HG03521 (cell line): Measurements from ENCODE around the gene GAS7.

Experiments used
- ATAC-seq: cut with Tn5 transposase; IDR thresholded peaks from one replicate; pipeline ENCODE4 v1.9.1; 2021; ENCODE audit warnings: mild to moderate bottlenecking, moderate library complexity; ENCODE audit not compliant: unreplicated experiment

Gene GAS7

DNA sequence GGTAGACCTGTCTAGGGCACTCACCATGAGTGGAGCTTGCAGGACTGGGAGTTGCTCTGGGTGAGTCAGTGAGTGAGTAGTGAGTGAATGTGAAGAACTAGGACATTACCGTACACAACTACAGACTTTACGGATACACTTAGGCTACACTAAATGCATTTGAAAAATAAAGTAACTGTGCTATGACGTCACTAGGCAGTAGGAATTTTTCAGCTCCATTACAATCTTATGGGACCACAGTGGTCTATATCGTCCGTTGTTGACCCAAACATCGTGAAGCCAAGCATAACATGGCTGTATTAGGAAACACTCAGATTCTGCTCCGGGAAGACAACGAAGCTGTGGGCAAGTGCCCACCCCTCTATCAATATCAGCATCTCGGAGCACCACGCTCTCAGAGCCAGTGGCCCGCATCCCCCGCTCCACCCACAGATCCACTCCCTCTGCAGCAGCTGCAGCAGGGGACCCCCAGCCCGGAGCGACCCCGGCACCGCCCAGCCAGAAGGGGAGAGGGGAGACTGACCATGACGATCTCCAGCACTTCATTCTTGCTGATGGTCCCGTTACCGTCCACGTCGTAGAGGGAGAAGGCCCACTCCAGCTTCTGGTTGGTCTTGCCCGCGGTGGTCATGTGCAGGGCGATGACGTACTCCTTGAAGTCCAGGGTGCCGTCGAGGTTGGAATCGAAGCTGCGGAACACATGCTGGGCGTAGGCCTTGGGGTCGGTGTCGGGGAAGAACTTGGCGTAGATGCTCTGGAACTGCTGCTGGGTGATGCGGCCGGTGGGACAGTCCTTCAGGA lies 293.9 kb downstream of the GAS7 start:
- ATAC-seq: no peak

GRCh38 chr17:9902120-9902519 lies 296.3 kb downstream of the GAS7 start:
- no peak for ATAC-seq

DNA sequence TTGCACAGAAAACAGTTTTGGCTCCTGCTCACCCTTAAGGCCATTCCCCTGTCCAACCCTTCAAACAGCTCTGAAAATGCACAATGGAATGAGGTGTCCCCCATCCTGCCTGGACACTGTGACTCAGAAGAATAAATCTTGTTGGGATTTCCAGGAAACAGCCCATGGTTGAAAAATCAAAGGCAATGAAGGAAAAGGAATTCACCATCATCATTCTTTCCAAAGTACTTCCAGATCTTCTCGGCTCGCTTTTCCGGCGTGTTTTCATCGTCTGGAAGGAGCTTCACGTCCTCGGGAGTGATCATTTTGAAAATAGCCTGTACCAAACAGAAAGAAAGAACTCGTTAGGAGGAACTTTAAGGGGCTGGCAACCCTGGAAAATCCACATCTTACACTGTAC lies 297.6 kb downstream of the GAS7 start:
- ATAC-seq: no peak

DNA sequence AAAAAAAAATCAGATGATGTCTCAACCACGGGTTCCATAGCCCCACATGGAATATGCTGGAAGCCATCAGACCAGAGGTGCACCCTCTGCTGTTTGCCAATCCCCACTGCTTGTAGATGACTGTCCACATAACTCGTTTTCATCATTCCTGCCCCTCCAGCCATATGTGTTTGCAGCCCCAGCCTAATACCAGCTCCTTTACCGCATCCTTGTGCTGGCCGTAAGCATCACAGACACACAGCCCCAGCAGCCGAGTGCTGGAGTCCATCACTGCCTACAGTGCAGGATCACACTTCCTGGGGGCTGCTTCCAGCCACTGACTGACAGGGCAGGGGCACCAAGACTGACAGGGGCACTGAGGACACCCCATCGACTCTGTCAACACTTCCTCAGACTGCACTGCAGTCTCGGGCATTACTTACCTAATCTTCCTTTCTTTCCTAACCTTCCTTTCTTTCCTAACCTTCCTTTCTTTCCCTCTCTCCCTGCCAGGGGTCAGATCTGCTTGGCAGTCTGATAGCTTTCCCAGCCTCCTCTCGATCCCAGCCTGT lies 298.3 kb downstream of the GAS7 start:
- ATAC-seq: no peak

- no peak for ATAC-seq
Observed at GRCh38 chr17:9899280-9900043, 298.9 kb downstream of the GAS7 start.

- no peak for ATAC-seq
Observed at GRCh38 chr17:9898812-9899211, 299.6 kb downstream of the GAS7 start.

DNA sequence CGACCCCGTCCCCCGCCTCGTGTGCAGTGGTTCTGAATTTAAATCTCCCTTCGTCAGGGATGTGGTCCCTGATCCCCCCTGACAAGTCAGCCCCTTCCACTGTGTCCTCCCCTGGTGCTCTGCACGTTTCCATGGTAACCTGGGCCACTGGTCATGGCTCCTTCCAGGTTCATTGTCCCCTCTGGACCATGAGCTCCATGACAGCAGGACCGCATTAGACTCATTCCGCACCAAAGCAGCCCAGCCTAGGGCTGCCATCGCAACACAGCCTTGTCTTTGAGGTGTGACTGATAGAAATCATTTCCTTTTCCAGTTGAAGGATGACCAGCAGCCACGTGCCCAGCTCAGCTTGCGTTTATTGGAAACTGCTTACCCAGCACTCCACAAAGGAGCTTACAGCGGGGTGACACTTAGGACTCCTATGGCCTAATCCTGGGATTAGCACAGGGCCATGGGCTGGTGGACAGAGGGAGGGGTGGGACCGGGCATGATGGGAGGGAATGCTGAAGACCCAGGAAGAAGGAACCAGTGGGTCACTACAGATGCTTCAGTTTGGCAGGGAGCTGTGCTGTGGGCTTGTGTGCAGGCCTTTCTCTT lies 300.9 kb downstream of the GAS7 start:
- ATAC-seq: no peak

- ATAC-seq: no peak
Observed at GRCh38 chr17:9895923-9896322, 302.5 kb downstream of the GAS7 start.

DNA sequence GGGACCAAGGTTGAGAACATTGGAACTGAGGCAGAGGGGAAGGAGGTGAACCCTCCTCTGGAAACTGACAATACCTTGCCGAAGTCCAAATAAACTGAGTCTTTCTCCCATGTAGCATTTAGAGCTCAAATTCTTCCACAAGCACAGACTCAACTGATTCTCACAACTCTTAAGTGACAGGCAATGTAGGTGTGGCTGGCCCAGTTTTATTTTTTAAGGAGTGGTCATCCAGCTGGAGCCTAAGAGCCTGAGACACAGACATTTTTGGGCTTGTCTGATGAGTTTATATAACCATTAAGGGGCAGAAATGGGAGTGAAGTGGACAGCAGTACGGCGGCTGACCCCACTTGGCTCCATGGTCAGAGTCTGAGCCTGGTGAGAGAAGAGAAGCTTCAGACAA lies 304.2 kb downstream of the GAS7 start:
- no peak for ATAC-seq

DNA sequence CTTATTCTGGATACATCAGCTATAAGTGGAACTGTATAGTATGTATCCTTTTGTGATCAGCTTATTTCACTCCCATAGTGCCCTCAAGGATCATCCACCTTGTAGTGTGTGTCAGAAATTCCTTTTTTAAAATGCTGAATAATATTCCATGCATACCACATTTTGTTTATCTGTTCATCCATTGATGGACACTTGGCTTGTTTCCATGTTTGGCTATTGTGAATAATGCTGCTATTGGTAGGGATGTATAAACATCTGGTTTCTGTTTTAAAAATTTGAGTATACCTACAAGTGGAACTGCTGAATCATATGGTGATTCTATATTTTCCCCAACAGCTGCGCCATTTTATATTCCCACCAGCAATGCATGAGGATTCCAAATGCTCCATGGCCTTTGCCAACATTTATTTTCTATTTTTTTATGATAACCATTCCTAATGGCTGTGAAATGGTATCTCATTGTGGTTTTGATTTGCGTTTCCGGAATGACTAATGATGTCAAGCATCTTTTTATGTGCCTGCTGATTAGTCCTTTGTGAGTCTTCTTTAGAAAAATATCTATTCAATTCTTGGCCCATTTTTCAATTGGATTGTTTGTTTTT lies 304.9 kb downstream of the GAS7 start:
- ATAC-seq: no peak

GRCh38 chr17:9890124-9890523 lies 308.3 kb downstream of the GAS7 start:
- ATAC-seq: no peak

DNA sequence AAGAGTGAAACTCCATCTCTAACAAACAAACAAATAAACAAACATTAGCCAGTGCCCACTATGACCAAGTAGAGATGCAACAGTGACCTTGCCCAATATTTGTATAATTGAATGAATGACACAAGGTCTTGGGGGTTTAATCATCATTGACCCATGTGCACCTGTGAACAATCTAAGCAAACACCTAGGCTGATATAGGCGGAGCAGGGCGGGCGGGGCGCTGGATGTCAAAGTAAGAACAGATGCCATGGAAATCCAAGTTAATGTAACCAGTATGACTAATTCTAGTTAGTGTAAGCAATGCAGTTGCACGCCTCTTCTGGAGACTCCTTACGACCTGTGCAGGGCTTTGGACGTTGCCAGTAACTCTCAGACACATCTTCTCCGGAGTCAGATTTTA lies 310.9 kb downstream of the GAS7 start:
- no peak for ATAC-seq

DNA sequence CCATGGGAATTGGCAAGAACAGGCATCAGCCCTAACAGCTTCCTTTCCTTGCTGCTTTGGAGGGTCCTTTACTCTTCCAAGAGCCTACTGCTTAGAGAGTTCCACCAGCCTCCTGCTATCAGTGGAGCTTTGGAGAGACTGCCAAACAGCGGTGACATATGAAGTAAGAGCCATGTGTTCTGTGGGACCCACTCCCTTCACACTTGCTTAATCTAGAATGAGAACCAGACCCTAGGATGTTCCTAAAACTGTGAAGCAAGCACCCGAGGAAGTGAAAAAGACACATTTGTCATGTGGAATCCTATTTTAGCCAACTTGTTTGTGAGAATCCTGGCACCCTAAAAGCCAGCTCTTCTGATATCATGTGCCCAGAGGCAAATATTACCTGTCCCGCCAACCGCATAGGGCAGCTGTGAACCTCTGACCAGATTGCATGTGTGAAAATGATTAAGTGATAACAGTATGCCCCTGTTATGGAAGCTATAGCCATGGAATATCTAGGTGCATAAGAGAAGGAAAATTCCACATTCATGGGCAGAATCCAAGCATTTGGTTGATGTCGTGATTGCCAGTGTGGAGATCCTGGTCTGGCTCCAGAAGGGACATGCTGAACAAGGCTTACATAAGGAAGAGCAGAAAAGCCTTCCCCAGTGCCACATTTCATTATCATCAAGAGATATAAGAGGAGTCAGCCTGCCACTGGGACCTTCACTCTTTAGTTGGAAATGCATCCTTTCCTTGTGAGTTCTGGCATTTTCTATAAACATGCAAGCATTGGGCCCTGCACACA lies 312.1 kb downstream of the GAS7 start:
- no peak for ATAC-seq

GRCh38 chr17:9883451-9883850 lies 315.0 kb downstream of the GAS7 start:
- no peak for ATAC-seq

DNA sequence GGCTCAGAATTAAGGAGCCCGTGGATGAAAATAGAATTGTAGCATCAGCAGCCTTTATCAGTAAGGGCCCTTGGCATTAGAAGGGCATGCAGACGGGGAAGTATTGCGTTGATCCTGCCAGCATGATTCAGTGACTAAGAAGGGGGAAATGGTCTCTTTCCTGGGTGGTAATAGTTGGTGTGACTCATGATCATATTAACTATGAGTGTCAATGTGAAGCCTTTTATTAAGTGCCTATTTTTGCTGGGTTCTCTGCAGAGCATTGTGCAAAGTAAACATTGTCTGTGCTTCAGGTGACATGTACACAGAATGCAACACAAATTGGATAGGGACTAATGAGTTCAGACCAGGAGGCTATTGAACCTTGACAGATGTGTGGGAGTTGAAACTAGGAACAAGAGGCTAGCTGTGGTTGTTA lies 317.8 kb downstream of the GAS7 start:
- ATAC-seq: no peak

GRCh38 chr17:9878786-9879525 lies 319.4 kb downstream of the GAS7 start:
- ATAC-seq: no peak

- ATAC-seq: no peak
Observed at GRCh38 chr17:9878356-9878755, 320.1 kb downstream of the GAS7 start.

GRCh38 chr17:9875441-9875840 lies 323.0 kb downstream of the GAS7 start:
- no peak for ATAC-seq

- ATAC-seq: no peak
Observed at GRCh38 chr17:9874722-9875121, 323.7 kb downstream of the GAS7 start.

DNA sequence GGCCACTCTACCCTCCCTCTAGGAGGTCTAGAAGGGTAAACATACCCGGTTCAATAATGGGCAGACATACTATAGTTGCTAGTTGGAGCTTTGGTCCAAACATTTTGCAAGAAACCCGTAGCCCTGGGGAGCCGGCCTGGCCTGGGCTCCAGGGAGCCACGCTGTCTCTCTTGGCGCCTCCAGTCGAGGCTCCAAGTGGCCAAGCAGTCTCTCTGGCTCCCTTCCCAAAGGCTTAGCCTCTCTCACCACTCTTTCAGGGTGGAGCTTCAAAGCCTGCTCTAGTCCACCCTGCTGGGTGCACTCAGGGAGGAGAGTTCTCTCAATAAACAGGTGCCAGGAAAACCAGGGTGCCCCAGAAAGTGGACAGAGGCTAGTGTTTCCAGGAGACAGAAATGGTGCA lies 325.6 kb downstream of the GAS7 start:
- ATAC-seq: no peak
